Activated CD4-positive, alpha-beta T cell treated with anti-CD3 and anti-CD28 coated beads, Interleukin-2, amount 10 ng/mL, durations not matched to agents 24 days and 14 days (primary cell): ENCODE results near the gene SMIM38. TPM values are rescaled to one million over a fixed set of nuclear protein-coding genes. Genes with fewer than 3 reads are reported as not detected.

Experiments used
- DNase-seq: peaks from one replicate; pipeline ENCODE4 v3.0.0; 2022
- H3K27ac Mint-ChIP-seq: one replicate; pipeline ENCODE4 v1.8.0; 2022; ENCODE audit warnings: mild to moderate bottlenecking, mixed read lengths
- H3K27me3 Mint-ChIP-seq: one replicate; pipeline ENCODE4 v1.8.0; 2022; ENCODE audit warnings: mixed read lengths
- H3K36me3 Mint-ChIP-seq: one replicate; pipeline ENCODE4 v1.8.0; 2022; ENCODE audit warnings: low read depth, mild to moderate bottlenecking, mixed read lengths
- H3K4me1 Mint-ChIP-seq: one replicate; pipeline ENCODE4 v1.8.0; 2021; ENCODE audit warnings: mixed read lengths
- H3K4me3 Mint-ChIP-seq: one replicate; pipeline ENCODE4 v1.8.0; 2022; ENCODE audit warnings: mild to moderate bottlenecking, moderate library complexity, mixed read lengths
- H3K9me3 Mint-ChIP-seq: one replicate; pipeline ENCODE4 v1.8.0; 2021; ENCODE audit warnings: mixed read lengths
- intact Hi-C: fragments of 100-400 bp; cut with micrococcal nuclease; formaldehyde crosslinking; loops from one replicate; pipeline ENCODE4 v1.15.1; 2023
- total RNA-seq: library from RNA; stranded (reverse); gene quantifications from 2 replicates; pipeline ENCODE4 v1.2.3, GENCODE V29; 2022

Gene SMIM38
- total RNA-seq, 1 donor from 2014 or later: 0.21 TPM

GRCh38 chr11:69153661-69154060 is 2.1 kb upstream of the SMIM38 start:
- H3K36me3 Mint-ChIP-seq: no peaks in the 10 kb centered on the region
- DNase-seq: no peak
- H3K4me1 Mint-ChIP-seq: peaks cover 3% of the 10 kb centered on the region
- H3K9me3 Mint-ChIP-seq: peaks cover 8% of the 10 kb centered on the region
- H3K27me3 Mint-ChIP-seq: no peaks in the 10 kb centered on the region
- no peak overlapping the region for H3K4me3 Mint-ChIP-seq
- intact Hi-C loops: no loop called here
- H3K27ac Mint-ChIP-seq: no peak overlapping the region

- no peak for DNase-seq
- Mint-ChIP-seq H3K4me3 (no peak overlapping the region), H3K27ac (no peak overlapping the region), H3K36me3 (no peaks in the 10 kb centered on the region), H3K9me3 (peaks cover 3% of the 10 kb centered on the region), H3K27me3 (no peaks in the 10 kb centered on the region), H3K4me1 (no peaks in the 10 kb centered on the region)
- intact Hi-C loops: no loop called here
These were observed 1.4 kb upstream of the SMIM38 start for GRCh38 chr11:69154211-69154913.

GRCh38 chr11:69154938-69155301 is 815 bp upstream of the SMIM38 start:
- no peak for DNase-seq
- no peak overlapping the region for H3K27ac Mint-ChIP-seq
- H3K27me3 Mint-ChIP-seq: no peaks in the 10 kb centered on the region
- peaks cover 3% of the 10 kb centered on the region for H3K9me3 Mint-ChIP-seq
- no peak overlapping the region for H3K4me3 Mint-ChIP-seq
- no peaks in the 10 kb centered on the region for H3K36me3 Mint-ChIP-seq
- no peaks in the 10 kb centered on the region for H3K4me1 Mint-ChIP-seq
- intact Hi-C loops: no loop called here

- intact Hi-C loops: no loop called here
- Mint-ChIP-seq H3K36me3 (no peaks in the 10 kb centered on the region), H3K27me3 (no peaks in the 10 kb centered on the region), H3K4me3 (no peak overlapping the region), H3K9me3 (no peaks in the 10 kb centered on the region), H3K4me1 (no peaks in the 10 kb centered on the region), H3K27ac (no peak overlapping the region)
- DNase-seq: no peak
These were observed 502 bp downstream of the SMIM38 start for GRCh38 chr11:69156235-69156639.

GRCh38 chr11:69156673-69157155 is 979 bp downstream of the SMIM38 start:
- H3K4me1 Mint-ChIP-seq: no peaks in the 10 kb centered on the region
- no peak overlapping the region for H3K4me3 Mint-ChIP-seq

GRCh38 chr11:69157156-69157821 is 1.6 kb downstream of the SMIM38 start:
- Mint-ChIP-seq H3K4me3 (no peak overlapping the region), H3K4me1 (no peaks in the 10 kb centered on the region), H3K27ac (no peak overlapping the region), H3K27me3 (no peaks in the 10 kb centered on the region), H3K9me3 (no peaks in the 10 kb centered on the region), H3K36me3 (no peaks in the 10 kb centered on the region)
- no peak for DNase-seq
- intact Hi-C loops: no loop called here

More at GRCh38 chr11:69156673-69157155, 979 bp downstream of the SMIM38 start:
- no peaks in the 10 kb centered on the region for H3K9me3 Mint-ChIP-seq
- no peaks in the 10 kb centered on the region for H3K36me3 Mint-ChIP-seq
- H3K27me3 Mint-ChIP-seq: no peaks in the 10 kb centered on the region
- H3K27ac Mint-ChIP-seq: no peak overlapping the region
- intact Hi-C loops: no loop called here
- DNase-seq: no peak

DNA sequence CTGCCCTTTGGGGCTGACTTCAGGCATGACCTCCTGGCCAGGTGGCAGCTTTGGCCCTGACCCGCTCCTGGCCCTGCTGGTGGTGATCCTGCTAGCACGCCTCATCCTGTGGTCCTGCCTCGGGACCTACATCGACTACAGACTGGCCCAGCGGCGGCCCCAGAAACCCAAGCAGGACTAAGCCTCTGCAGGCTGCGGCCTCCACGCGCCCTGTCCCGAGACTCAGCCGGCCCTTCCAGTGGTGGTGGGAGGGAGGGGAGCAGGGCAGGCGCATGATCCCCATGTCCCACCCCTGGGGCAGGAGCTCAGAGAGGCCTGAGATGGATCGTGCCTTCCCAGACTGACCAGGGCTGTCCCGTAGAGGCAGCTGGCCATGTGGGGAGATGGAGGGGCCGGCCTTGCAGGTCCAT is 2.1 kb downstream of the SMIM38 start:
- H3K36me3 Mint-ChIP-seq: peaks cover 2% of the 10 kb centered on the region
- H3K27me3 Mint-ChIP-seq: no peaks in the 10 kb centered on the region
- intact Hi-C loops: no loop called here
- no peak overlapping the region for H3K27ac Mint-ChIP-seq
- DNase-seq: no peak
- no peaks in the 10 kb centered on the region for H3K4me1 Mint-ChIP-seq
- peaks cover 4% of the 10 kb centered on the region for H3K9me3 Mint-ChIP-seq
- no peak overlapping the region for H3K4me3 Mint-ChIP-seq

DNA sequence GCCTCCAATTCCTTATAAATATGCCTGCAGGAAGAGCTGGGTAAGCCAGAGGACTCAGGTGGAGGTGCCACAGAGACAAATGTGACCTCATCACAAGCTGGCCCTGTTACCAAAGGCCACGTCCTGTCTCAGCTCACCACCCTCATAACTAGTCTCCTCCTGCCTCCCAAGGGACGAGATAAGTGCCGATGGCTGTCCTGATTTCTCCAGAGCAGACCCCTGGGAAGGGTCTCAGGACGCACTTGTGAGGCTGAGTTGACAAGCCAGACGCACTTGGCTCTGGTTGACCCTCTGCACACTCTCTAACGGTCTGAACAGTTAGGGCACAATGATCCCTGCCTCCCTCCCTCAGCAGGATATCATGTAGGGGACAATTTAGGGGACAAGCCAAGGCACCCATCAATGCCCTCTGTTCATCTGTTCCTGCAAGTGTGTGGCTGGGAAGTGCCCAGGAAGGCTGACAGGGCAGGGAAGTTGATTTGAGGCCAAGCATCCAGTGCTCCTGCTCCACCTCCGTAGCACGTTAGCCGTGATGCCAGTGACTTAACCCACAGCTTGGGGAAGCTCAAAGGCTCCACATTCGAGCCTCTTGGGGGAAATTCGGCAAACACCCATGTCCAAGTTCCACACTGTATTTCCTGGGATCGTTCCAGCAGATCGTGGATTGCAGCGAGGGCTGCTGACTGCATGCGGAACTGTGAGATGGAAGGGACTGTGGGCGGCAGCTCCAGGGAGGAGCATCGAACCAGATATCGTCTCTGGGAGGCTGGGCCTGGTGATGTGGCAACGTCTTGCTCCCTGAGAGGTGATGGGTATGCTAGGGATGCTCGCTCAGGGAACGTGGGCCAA is 2.8 kb downstream of the SMIM38 start:
- Mint-ChIP-seq H3K36me3 (peaks cover 2% of the 10 kb centered on the region), H3K4me1 (no peaks in the 10 kb centered on the region), H3K27me3 (no peaks in the 10 kb centered on the region), H3K27ac (no peak overlapping the region), H3K9me3 (peaks cover 8% of the 10 kb centered on the region), H3K4me3 (no peak overlapping the region)
- intact Hi-C loops: no loop called here
- DNase-seq: no peak

DNA sequence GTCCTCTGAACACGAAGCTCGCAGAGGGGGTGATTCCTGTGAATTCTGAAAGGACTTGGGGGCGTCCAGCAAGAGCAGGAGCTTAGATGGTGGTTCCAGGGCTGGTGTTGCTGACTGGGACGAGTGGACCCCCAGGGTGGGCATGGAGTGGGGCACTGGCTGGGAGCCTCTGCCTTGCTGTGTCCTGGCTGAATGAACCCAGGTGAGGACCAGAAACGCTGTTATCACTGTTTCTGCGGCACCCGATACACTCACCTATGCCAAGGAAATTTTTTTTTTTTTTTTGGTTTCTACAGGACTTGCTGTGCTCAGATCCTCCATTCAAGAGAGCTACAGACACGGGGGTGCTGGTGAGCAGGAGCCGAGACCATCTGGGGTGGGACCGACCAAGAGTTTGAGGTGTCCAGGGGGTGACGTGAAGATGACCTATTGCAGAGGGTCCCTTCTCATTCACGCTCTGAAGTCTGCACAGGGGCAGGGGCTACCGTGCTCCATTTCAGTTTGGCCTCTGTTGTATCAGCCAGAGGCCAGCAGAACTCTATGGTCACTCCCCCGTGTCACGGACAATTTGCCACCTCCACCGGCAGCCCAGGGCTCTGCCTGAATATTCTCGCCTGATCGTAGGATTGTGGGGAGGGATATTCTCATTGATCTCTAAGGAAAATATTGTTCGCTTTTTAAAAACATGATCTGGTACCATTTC is 3.6 kb downstream of the SMIM38 start:
- DNase-seq: no peak
- Mint-ChIP-seq H3K4me3 (no peak overlapping the region), H3K27me3 (no peaks in the 10 kb centered on the region), H3K27ac (no peak overlapping the region), H3K4me1 (no peaks in the 10 kb centered on the region), H3K9me3 (peaks cover 8% of the 10 kb centered on the region), H3K36me3 (peaks cover 2% of the 10 kb centered on the region)
- intact Hi-C loops: no loop called here

DNA sequence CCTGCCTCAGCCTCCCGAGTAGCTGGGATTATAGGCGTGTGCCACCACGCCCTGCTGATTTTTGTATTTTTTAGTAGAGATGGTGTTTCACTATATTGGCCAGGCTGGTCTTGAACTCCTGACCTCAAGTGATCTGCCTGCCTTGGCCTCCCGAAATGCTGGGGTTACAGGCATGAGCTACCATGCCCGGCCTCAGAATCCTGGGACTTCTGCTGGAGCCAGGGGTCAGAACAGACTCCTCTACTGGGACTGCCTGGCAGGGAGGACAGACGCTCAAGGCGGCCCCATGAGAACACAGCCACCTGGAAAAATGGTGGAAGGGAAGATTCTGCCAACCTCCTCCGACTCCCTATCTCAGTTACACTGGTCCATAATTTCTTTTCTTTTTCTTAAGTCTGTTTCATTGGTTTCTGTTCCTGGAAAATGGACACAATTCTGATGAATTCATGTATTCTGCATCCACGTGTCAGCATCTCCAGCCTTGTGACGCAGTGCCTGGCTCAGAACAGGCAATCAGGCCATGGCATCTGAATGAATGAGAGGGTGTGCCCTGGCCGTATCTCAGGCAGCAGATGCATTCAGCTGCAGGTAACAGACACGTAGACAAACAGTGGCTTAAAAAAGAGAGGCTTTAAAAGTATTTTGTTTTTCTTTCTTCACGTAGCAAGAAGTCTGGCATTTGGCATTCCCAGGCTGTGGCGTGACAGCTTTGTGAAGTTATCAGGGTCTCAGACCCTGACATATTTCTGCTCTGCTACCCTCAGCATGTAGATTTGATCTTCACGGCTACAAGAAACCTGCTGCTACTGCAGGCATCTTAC is 4.8 kb downstream of the SMIM38 start:
- Mint-ChIP-seq H3K9me3 (peaks cover 8% of the 10 kb centered on the region), H3K27ac (no peak overlapping the region), H3K4me1 (peaks cover 3% of the 10 kb centered on the region), H3K27me3 (peaks cover 3% of the 10 kb centered on the region), H3K36me3 (peaks cover 2% of the 10 kb centered on the region), H3K4me3 (no peak overlapping the region)
- intact Hi-C loops: no loop called here
- no peak for DNase-seq

GRCh38 chr11:69161117-69161407 is 5.3 kb downstream of the SMIM38 start:
- Mint-ChIP-seq H3K27ac (no peak overlapping the region), H3K9me3 (peaks cover 8% of the 10 kb centered on the region), H3K27me3 (peaks cover 3% of the 10 kb centered on the region)

DNA sequence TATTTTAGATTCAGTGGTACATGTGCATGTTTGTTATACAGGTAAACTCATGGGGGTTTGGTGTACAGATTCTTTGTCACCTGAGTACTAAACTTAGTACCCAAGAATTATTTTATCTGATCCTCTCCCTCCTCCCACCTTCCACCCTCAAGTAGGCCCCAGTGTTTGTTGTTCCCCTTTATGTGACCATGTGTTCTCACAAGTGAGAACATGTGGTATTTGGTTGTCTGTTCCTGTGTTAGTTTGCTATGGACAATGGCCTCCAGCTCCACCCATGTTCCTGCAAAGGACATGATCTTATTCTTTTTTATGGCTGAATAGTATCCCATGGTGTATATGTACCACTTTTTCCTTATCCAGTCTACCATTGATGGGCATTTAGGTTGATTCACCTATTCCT is 6.8 kb downstream of the SMIM38 start:
- H3K36me3 Mint-ChIP-seq: peaks cover 2% of the 10 kb centered on the region
- H3K27me3 Mint-ChIP-seq: peaks cover 6% of the 10 kb centered on the region
- no peak overlapping the region for H3K27ac Mint-ChIP-seq
- H3K4me3 Mint-ChIP-seq: no peak overlapping the region
- H3K4me1 Mint-ChIP-seq: peaks cover 18% of the 10 kb centered on the region
- intact Hi-C loops: no loop called here
- peaks cover 8% of the 10 kb centered on the region for H3K9me3 Mint-ChIP-seq
- DNase-seq: no peak

More at GRCh38 chr11:69161117-69161407, 5.3 kb downstream of the SMIM38 start:
- DNase-seq: no peak
- no peak overlapping the region for H3K4me3 Mint-ChIP-seq
- H3K4me1 Mint-ChIP-seq: peaks cover 7% of the 10 kb centered on the region
- H3K36me3 Mint-ChIP-seq: peaks cover 2% of the 10 kb centered on the region
- intact Hi-C loops: no loop called here

DNA sequence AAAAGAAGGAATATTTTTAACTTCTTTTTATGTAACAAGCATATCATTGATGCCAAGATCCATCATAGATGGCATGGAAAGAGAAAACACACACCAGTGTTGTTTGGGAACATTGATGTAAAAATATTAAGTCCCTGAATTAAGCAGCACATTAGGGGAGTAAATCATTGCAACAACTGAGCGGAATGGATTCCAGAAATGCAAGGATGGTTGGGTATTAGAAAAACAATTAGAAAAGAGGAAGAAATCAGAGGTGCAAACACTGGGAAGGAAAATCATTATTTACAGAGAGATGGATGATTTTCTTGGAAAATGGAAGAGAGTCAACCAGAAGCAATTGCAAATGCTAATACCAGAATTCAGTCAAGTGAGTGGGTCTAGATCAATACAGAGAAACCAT is 8.1 kb downstream of the SMIM38 start:
- intact Hi-C loops: no loop called here
- H3K27me3 Mint-ChIP-seq: peaks cover 6% of the 10 kb centered on the region
- peaks cover 18% of the 10 kb centered on the region for H3K4me1 Mint-ChIP-seq
- peaks cover 2% of the 10 kb centered on the region for H3K36me3 Mint-ChIP-seq
- H3K27ac Mint-ChIP-seq: no peak overlapping the region
- H3K9me3 Mint-ChIP-seq: peaks cover 8% of the 10 kb centered on the region
- no peak for DNase-seq
- no peak overlapping the region for H3K4me3 Mint-ChIP-seq
